H9 (cell line): ENCODE measurements around the gene ABCA10. TPM values are rescaled to one million over a fixed set of nuclear protein-coding genes. Genes with fewer than 3 reads are reported as not detected.

Experiments
- DNase-seq: peaks from one replicate; pipeline ENCODE4 v3.0.0-alpha.2; 2017
- H2AFZ ChIP-seq: one replicate; pipeline ENCODE4 v1.6.1; 2013; ENCODE audit warnings: mild to moderate bottlenecking, low read length, control low read depth, moderate library complexity
- H2AK5ac ChIP-seq: 2 replicates; pipeline ENCODE4 v1.6.1; 2013; ENCODE audit warnings: low read length, control low read depth, mixed read lengths; ENCODE audit not compliant: insufficient read length
- H2BK120ac ChIP-seq: one replicate; pipeline ENCODE4 v1.6.1; 2013; ENCODE audit warnings: low read depth, mild to moderate bottlenecking, low read length, control low read depth, inconsistent platforms; ENCODE audit not compliant: poor library complexity, severe bottlenecking
- H2BK12ac ChIP-seq: 2 replicates; pipeline ENCODE4 v1.6.1; 2013; ENCODE audit warnings: low read length, control low read depth, mixed read lengths, low read depth; ENCODE audit not compliant: insufficient read length
- H2BK15ac ChIP-seq: 2 replicates; pipeline ENCODE4 v1.6.1; 2013; ENCODE audit warnings: low read depth, low read length, control low read depth
- H2BK20ac ChIP-seq: one replicate; pipeline ENCODE4 v1.6.1; 2013; ENCODE audit warnings: low read depth, mild to moderate bottlenecking, low read length, control low read depth, inconsistent platforms; ENCODE audit not compliant: poor library complexity, severe bottlenecking
- H2BK5ac ChIP-seq: 2 replicates; pipeline ENCODE4 v1.6.1; 2013; ENCODE audit warnings: low read length, control low read depth, mixed read lengths; ENCODE audit not compliant: insufficient read length
- H3K14ac ChIP-seq: 2 replicates; pipeline ENCODE4 v1.6.1; 2013; ENCODE audit warnings: low read length, control low read depth; ENCODE audit not compliant: insufficient read depth
- H3K18ac ChIP-seq: 2 replicates; pipeline ENCODE4 v1.6.1; 2013; ENCODE audit warnings: low read depth, mild to moderate bottlenecking, mixed read lengths, low read length, control low read depth; ENCODE audit not compliant: insufficient read length
- H3K23ac ChIP-seq: 2 replicates; pipeline ENCODE4 v1.6.1; 2013; ENCODE audit warnings: low read length, control low read depth, mixed read lengths, low read depth; ENCODE audit not compliant: insufficient read length
- H3K23me2 ChIP-seq: 2 replicates; pipeline ENCODE4 v1.6.1; 2013; ENCODE audit warnings: low read depth, mild to moderate bottlenecking, mixed read lengths, low read length, control low read depth; ENCODE audit not compliant: insufficient read length, poor library complexity, severe bottlenecking
- H3K27ac ChIP-seq: 2 replicates; pipeline ENCODE4 v1.5.1; 2013; ENCODE audit warnings: low read length, control low read depth, mixed read lengths, low read depth; ENCODE audit not compliant: insufficient read length
- H3K27me3 ChIP-seq: 2 replicates; pipeline ENCODE4 v1.6.1; 2013; ENCODE audit warnings: low read length, control low read depth, inconsistent platforms; ENCODE audit not compliant: insufficient read depth
- H3K4ac ChIP-seq: 2 replicates; pipeline ENCODE4 v1.6.1; 2013; ENCODE audit warnings: low read depth, mild to moderate bottlenecking, control low read depth, inconsistent platforms, low read length, moderate library complexity
- H3K4me1 ChIP-seq: 2 replicates; pipeline ENCODE4 v1.6.1; 2013; ENCODE audit warnings: low read length, control low read depth, inconsistent platforms; ENCODE audit not compliant: insufficient read depth
- H3K4me2 ChIP-seq: 2 replicates; pipeline ENCODE4 v1.6.1; 2013; ENCODE audit warnings: low read length, control low read depth, mixed read lengths; ENCODE audit not compliant: insufficient read length, insufficient read depth
- H3K56ac ChIP-seq: 2 replicates; pipeline ENCODE4 v1.6.1; 2013; ENCODE audit warnings: low read depth, mild to moderate bottlenecking, mixed read lengths, low read length, control low read depth; ENCODE audit not compliant: insufficient read length
- H3K79me1 ChIP-seq: 2 replicates; pipeline ENCODE4 v1.6.1; 2013; ENCODE audit warnings: low read depth, mild to moderate bottlenecking, moderate library complexity, low read length, control low read depth, inconsistent platforms; ENCODE audit not compliant: insufficient read depth, poor library complexity, severe bottlenecking
- H3K79me2 ChIP-seq: 2 replicates; pipeline ENCODE4 v1.6.1; 2013; ENCODE audit warnings: low read length, control low read depth, inconsistent platforms; ENCODE audit not compliant: insufficient read depth
- H3K9ac ChIP-seq: 2 replicates; pipeline ENCODE4 v1.6.1; 2013; ENCODE audit warnings: low read length, control low read depth, mixed read lengths; ENCODE audit not compliant: insufficient read length; ENCODE audit errors: extremely low read depth
- H3K9me3 ChIP-seq: one replicate; pipeline ENCODE4 v1.6.1; 2013; ENCODE audit warnings: low read depth, low read length, inconsistent platforms; ENCODE audit not compliant: control insufficient read depth
- H3T11ph ChIP-seq: one replicate; pipeline ENCODE4 v1.6.1; 2013; ENCODE audit warnings: mild to moderate bottlenecking, low read length, control low read depth, inconsistent platforms
- H4K20me1 ChIP-seq: one replicate; pipeline ENCODE4 v1.6.1; 2013; ENCODE audit not compliant: control insufficient read depth, insufficient read length, insufficient read depth
- H4K5ac ChIP-seq: 2 replicates; pipeline ENCODE4 v1.6.1; 2013; ENCODE audit warnings: low read depth, mild to moderate bottlenecking, mixed read lengths, low read length, control low read depth; ENCODE audit not compliant: insufficient read length
- H4K8ac ChIP-seq: replicated peaks from 2 replicates; pipeline ENCODE4 v1.6.1; 2013; ENCODE audit warnings: low read length, control low read depth, mixed read lengths, low read depth; ENCODE audit not compliant: insufficient read length
- H4K91ac ChIP-seq: 2 replicates; pipeline ENCODE4 v1.6.1; 2013; ENCODE audit warnings: low read depth, mild to moderate bottlenecking, moderate library complexity, mixed read lengths, low read length, control low read depth; ENCODE audit not compliant: insufficient read length
- H3K27ac Mint-ChIP-seq, 3 experiments: 2 replicates in 2 of 3; 3 replicates in 1 of 3; pipeline ENCODE4 v1.8.0; 2020 to 2021; ENCODE audit warnings: mixed read lengths in 3 of 3, mild to moderate bottlenecking in 1 of 3, moderate library complexity in 1 of 3
- H3K27me3 Mint-ChIP-seq: 2 replicates; pipeline ENCODE4 v1.8.0; 2021; ENCODE audit warnings: low read depth, mild to moderate bottlenecking, moderate library complexity, mixed read lengths
- H3K36me3 Mint-ChIP-seq, 3 experiments: 2 replicates in 2 of 3; 3 replicates in 1 of 3; pipeline ENCODE4 v1.8.0; 2020 to 2021; ENCODE audit warnings: low read depth in 3 of 3, mixed read lengths in 3 of 3; ENCODE audit not compliant: insufficient read depth in 1 of 3
- H3K4me1 Mint-ChIP-seq, 2 experiments: 2 replicates each; pipeline ENCODE4 v1.8.0; 2020; ENCODE audit warnings: mixed read lengths in 2 of 2
- H3K4me3 Mint-ChIP-seq, 2 experiments: 2 replicates in 1 of 2; 3 replicates in 1 of 2; pipeline ENCODE4 v1.8.0; 2020 to 2021; ENCODE audit warnings: mild to moderate bottlenecking in 2 of 2, mixed read lengths in 2 of 2, moderate library complexity in 1 of 2
- H3K9me3 Mint-ChIP-seq, 2 experiments: 2 replicates in 1 of 2; 3 replicates in 1 of 2; pipeline ENCODE4 v1.8.0; 2020; ENCODE audit warnings: mild to moderate bottlenecking in 2 of 2, mixed read lengths in 2 of 2, moderate library complexity in 1 of 2
- CTCF ChIP-seq: fragments of 200-600 bp; sonication (generic); conservative IDR thresholded peaks from 3 replicates; pipeline ENCODE4 v1.8.0; 2021; ENCODE audit warnings: antibody characterized with exemption, mild to moderate bottlenecking
- WGBS: extraction: QIAGEN DNeasy Blood & Tissue Kit; methylation state at CpG from one replicate; pipeline ENCODE4 v1.1.7; 2013; ENCODE audit warnings: missing lambda C conversion rate, low lambda C conversion rate, mixed read lengths; ENCODE audit not compliant: insufficient read length; ENCODE audit errors: extremely low coverage; 5-methylcytosine and 5-hydroxymethylcytosine counted together
- total RNA-seq: library from RNA; stranded (reverse); gene quantifications from 2 replicates; pipeline ENCODE4 v1.2.1, GENCODE V29; 2021

Gene ABCA10
- total RNA-seq, 1 experiment from 2014 or later, result not detected

GRCh38 chr17:69117855-69118784, 110.5 kb downstream of the ABCA10 start:
- H3K79me1 ChIP-seq, result no peaks in the 10 kb centered on the region
- H2BK5ac ChIP-seq, result no peak overlapping the region
- Mint-ChIP-seq H3K36me3 (no peaks in the 10 kb centered on the region), H3K9me3 (no peaks in the 10 kb centered on the region), H3K4me3 (no peak overlapping the region), H3K27me3 (no peaks in the 10 kb centered on the region), H3K4me1 (no peaks in the 10 kb centered on the region), H3K27ac (no peak overlapping the region)
- H3K18ac ChIP-seq, result no peak overlapping the region
- no peak overlapping the region for H2BK15ac ChIP-seq
- H2BK120ac ChIP-seq, result no peak overlapping the region
- H4K8ac ChIP-seq, result no peak overlapping the region
- H3T11ph ChIP-seq, result no peak overlapping the region
- H3K79me2 ChIP-seq, result no peaks in the 10 kb centered on the region
- no peaks in the 10 kb centered on the region for H3K4me1 ChIP-seq
- no peaks in the 10 kb centered on the region for H3K27me3 ChIP-seq
- no peak overlapping the region for H4K91ac ChIP-seq
- H3K23ac ChIP-seq, result no peak overlapping the region
- H2AFZ ChIP-seq, result no peak overlapping the region
- H2BK20ac ChIP-seq, result no peak overlapping the region
- H4K5ac ChIP-seq, result no peak overlapping the region
- no peak overlapping the region for H3K4ac ChIP-seq
- H3K27ac ChIP-seq, result no peak overlapping the region
- DNase-seq, result no peak
- no peak overlapping the region for H3K9ac ChIP-seq
- no peaks in the 10 kb centered on the region for H4K20me1 ChIP-seq
- H3K4me2 ChIP-seq, result no peak overlapping the region
- WGBS, result no CpG with 5 or more reads among the region's 2 CpGs
- H2AK5ac ChIP-seq, result no peak overlapping the region
- no peak overlapping the region for H3K14ac ChIP-seq
- no peaks in the 10 kb centered on the region for H3K23me2 ChIP-seq
- no peaks in the 10 kb centered on the region for H3K9me3 ChIP-seq
- H3K56ac ChIP-seq, result no peak overlapping the region
- no peak overlapping the region for H2BK12ac ChIP-seq
- TF ChIP-seq CTCF, result no peak
